PC-9 (cell line): ENCODE data around the gene DLGAP4.

ENCODE experiments used
- EZH2 ChIP-seq: fragments of 200-600 bp; sonication (generic); IDR thresholded peaks from 2 replicates; pipeline ENCODE4 v1.8.0; 2017; ENCODE audit warnings: antibody characterized with exemption, low read depth
- TF ChIP-seq, protein P1 (sequence below): fragments of 200-600 bp; sonication (generic); conservative IDR thresholded peaks from 2 replicates; pipeline ENCODE4 v1.6.1; 2017; ENCODE audit warnings: mixed run types, antibody characterized with exemption, mild to moderate bottlenecking, moderate library complexity

GRCh38 chr20:36504295-36504694 lies 198.2 kb downstream of the DLGAP4 start:
- no peak for TF ChIP-seq EZH2
- TF ChIP-seq, protein P1, sequence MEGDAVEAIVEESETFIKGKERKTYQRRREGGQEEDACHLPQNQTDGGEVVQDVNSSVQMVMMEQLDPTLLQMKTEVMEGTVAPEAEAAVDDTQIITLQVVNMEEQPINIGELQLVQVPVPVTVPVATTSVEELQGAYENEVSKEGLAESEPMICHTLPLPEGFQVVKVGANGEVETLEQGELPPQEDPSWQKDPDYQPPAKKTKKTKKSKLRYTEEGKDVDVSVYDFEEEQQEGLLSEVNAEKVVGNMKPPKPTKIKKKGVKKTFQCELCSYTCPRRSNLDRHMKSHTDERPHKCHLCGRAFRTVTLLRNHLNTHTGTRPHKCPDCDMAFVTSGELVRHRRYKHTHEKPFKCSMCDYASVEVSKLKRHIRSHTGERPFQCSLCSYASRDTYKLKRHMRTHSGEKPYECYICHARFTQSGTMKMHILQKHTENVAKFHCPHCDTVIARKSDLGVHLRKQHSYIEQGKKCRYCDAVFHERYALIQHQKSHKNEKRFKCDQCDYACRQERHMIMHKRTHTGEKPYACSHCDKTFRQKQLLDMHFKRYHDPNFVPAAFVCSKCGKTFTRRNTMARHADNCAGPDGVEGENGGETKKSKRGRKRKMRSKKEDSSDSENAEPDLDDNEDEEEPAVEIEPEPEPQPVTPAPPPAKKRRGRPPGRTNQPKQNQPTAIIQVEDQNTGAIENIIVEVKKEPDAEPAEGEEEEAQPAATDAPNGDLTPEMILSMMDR: no peak
